PFSK-1 (cell line): ENCODE results near the gene SUCLG2.

Experiments used
- POLR2AphosphoS5 ChIP-seq: IDR thresholded peaks from 2 replicates; pipeline ENCODE4 v1.6.1; 2012; ENCODE audit warnings: low read depth, mild to moderate bottlenecking, control low read depth, low read length, moderate library complexity
- SIN3A ChIP-seq: IDR thresholded peaks from 2 replicates; pipeline ENCODE4 v1.6.1; 2012; ENCODE audit warnings: mild to moderate bottlenecking, low read length, moderate library complexity, borderline replicate concordance; ENCODE audit not compliant: insufficient read depth
- TAF1 ChIP-seq: IDR thresholded peaks from 2 replicates; pipeline ENCODE4 v1.6.1; 2012; ENCODE audit warnings: low read length, control low read depth, borderline replicate concordance; ENCODE audit not compliant: insufficient read depth
- TF ChIP-seq, protein P1 (sequence below), 2 experiments: IDR thresholded peaks; 2 replicates each; pipeline versions ENCODE4 v1.6.1 to v1.8.0; 2011 to 2012; ENCODE audit warnings: low read depth in 2 of 2, low read length in 2 of 2, control low read depth in 1 of 2, inconsistent platforms in 1 of 2, mild to moderate bottlenecking in 1 of 2, moderate library complexity in 1 of 2; ENCODE audit not compliant: insufficient read depth in 1 of 2

DNA sequence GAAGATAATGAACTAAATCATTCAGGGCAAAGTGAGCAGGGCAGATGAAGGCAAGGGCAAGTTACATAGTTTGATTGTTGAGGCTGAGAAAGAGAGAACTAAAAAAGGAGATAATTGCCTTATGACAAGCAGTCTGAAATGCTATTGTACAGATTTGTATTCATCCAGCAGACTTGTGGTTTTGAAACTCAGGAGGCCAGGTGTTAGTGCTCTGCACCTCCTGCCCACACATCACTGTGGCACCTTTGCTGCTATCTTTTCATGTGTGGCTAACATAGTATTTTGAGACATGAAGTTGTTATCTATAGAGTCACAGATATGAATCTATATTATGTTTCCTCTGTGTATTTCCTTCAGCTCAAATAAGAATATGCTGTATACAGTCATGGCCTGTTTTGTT is 24.3 kb upstream of the SUCLG2 start:
- TF ChIP-seq, protein P1, sequence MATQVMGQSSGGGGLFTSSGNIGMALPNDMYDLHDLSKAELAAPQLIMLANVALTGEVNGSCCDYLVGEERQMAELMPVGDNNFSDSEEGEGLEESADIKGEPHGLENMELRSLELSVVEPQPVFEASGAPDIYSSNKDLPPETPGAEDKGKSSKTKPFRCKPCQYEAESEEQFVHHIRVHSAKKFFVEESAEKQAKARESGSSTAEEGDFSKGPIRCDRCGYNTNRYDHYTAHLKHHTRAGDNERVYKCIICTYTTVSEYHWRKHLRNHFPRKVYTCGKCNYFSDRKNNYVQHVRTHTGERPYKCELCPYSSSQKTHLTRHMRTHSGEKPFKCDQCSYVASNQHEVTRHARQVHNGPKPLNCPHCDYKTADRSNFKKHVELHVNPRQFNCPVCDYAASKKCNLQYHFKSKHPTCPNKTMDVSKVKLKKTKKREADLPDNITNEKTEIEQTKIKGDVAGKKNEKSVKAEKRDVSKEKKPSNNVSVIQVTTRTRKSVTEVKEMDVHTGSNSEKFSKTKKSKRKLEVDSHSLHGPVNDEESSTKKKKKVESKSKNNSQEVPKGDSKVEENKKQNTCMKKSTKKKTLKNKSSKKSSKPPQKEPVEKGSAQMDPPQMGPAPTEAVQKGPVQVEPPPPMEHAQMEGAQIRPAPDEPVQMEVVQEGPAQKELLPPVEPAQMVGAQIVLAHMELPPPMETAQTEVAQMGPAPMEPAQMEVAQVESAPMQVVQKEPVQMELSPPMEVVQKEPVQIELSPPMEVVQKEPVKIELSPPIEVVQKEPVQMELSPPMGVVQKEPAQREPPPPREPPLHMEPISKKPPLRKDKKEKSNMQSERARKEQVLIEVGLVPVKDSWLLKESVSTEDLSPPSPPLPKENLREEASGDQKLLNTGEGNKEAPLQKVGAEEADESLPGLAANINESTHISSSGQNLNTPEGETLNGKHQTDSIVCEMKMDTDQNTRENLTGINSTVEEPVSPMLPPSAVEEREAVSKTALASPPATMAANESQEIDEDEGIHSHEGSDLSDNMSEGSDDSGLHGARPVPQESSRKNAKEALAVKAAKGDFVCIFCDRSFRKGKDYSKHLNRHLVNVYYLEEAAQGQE (IDR thresholded peaks at IDR 0.05; ENCODE audit: insufficient read depth in 1 of 2, low read depth in 2 of 2, low read length in 2 of 2) = no peak
- TF ChIP-seq POLR2AphosphoS5 (no peak), SIN3A (no peak), TAF1 (no peak)
